GM10847 (cell line): Measurements from ENCODE around the gene CDH11.

Experiments used
- POLR2A ChIP-seq: IDR thresholded peaks from 2 replicates; pipeline ENCODE4 v1.6.1; 2011; ENCODE audit not compliant: insufficient read length; ENCODE audit errors: extremely low read depth

The CDH11 gene

GRCh38 chr16:65120831-65121721 lies 787 bp downstream of the CDH11 start:
- no peak for TF ChIP-seq POLR2A

DNA sequence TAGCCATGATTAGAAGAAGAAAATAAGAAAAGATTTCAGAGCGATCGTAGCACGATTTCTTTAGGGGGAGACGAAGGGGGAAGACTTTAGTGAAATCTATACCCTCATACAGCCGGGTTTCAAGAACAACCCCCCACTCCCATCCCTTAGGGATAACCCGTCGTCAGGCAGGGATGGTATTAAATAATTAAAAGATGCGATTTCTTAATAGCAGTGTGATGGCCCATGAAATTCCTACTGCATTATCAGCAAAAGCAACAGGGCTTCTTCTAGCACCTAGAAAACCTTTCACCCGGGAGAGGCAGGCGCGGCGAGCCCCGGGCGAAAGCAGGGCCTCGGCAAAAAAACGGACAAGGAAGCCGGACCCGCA lies 1.4 kb downstream of the CDH11 start:
- no peak for TF ChIP-seq POLR2A

GRCh38 chr16:65119901-65120401 lies 1.9 kb downstream of the CDH11 start:
- TF ChIP-seq POLR2A: no peak

GRCh38 chr16:65119435-65119834 lies 2.4 kb downstream of the CDH11 start:
- TF ChIP-seq POLR2A: no peak

DNA sequence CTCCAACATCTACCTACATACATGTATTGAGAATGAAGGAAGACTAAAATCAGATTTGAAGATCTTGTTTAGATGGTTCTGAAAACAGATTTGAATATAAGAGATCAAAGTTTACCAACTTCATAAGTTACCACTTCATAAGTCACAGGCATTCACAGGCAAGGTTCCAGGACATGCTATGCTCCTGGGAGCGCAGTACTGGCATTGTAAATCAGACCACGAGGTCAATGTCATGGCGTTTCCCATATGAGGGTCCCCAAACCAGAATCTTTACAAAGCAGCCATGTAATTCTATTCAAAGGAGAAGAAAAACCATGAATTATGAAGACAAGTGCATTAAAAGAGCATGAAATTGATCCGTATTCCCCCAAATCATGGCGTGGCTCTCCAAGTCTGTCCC lies 3.0 kb downstream of the CDH11 start:
- TF ChIP-seq POLR2A: no peak

GRCh38 chr16:65117811-65118448 lies 3.9 kb downstream of the CDH11 start:
- TF ChIP-seq POLR2A: no peak

GRCh38 chr16:65116818-65117430 lies 4.9 kb downstream of the CDH11 start:
- TF ChIP-seq POLR2A: no peak

DNA sequence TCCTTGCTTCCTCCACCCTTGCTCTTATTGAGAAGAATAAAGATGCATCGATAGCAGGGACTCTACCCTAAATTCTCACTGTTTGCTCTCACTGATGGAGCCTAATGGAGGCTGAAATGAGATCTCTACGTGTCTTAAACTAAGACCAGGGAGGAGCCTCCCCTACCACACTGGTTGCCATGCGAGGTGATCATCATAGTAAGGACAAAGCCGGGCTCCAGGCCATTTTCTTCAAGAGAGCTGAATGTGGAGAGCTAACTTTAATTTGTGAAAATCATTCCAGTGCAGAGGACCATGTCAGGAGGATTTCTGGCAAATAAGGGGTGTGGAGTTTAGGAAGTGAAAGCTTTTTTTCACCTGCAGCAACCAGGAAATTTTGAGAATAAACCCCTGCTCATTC lies 5.6 kb downstream of the CDH11 start:
- TF ChIP-seq POLR2A: no peak

- no peak for TF ChIP-seq POLR2A
Measured at GRCh38 chr16:65114527-65114926, 7.3 kb downstream of the CDH11 start.

DNA sequence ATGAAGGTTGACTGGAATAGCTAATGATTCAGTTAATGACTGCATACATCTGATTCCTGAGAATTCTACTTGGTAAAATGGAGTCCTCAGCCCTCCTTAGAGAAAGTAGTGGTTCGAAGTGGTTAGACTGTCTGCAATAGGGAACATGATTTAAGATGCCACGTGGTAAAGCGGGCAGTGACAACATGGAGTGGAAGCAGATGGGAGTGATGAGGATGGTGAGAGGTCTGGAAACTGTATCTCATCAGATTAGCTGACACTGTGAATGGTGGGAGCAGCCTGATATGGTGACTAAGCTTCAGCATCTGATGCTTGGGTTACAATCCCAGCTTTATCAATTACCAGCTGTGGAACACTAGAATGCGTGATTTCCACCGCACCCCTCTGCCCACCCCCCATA lies 8.4 kb downstream of the CDH11 start:
- no peak for TF ChIP-seq POLR2A

GRCh38 chr16:65111306-65111705 lies 10.6 kb downstream of the CDH11 start:
- no peak for TF ChIP-seq POLR2A

DNA sequence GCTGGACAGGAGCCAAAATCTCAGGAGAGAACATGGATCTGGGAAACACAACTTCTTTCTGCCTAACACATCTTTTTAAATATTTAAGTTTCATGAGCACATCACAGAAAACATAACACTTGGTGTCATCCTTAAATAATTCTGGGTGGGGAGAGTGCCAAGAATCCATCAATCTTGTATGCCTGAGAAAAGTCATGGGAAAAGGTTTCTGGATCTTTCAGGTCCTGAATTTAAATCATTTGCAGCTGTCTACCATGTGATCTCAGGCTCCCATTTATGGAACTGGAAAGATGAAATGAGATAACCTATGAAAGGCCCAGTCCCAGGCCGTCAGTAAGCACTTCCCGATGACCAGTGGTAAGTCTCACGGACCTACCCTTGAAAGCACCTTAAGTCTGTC lies 15.1 kb downstream of the CDH11 start:
- no peak for TF ChIP-seq POLR2A

DNA sequence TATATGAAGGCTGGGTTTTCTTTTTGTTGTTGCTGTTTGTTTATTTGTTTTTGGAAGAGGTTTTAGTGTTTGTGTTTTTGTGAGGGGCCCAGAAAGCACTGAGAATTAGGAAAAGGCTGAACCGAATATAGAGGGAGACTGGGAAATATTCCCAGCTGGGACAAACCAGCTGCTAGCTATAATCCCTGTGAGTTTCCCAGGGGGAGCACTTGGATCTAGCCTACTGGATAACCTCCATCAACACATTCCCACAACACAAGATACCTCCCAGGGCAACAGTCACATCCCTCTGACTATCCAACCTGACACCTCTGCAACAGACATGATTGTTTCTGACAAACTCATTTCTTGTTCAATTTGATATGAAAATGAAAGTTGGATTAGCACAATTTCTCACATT lies 16.7 kb downstream of the CDH11 start:
- no peak for TF ChIP-seq POLR2A

GRCh38 chr16:65104471-65104870 lies 17.4 kb downstream of the CDH11 start:
- no peak for TF ChIP-seq POLR2A

DNA sequence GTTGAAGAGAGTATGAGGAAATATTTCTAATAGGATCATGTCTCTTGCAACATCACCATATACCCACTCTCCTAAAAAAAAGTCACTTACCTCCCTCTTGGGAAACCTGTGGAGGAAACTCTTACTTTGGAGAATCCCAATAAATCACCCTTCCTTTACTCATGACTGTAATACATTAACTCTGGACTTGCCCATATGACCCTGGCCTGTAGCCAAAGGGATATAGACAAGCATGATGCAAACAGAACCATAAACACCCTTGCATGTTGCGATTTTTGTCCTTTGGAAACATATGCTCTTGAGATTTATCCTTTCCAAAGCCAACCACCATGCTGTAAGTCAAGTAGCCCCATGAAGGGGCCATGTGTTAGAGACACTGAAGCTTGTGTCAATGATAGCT lies 19.5 kb downstream of the CDH11 start:
- no peak for TF ChIP-seq POLR2A

GRCh38 chr16:65101009-65101408 lies 20.9 kb downstream of the CDH11 start:
- TF ChIP-seq POLR2A: no peak
